Measurements from ENCODE around the gene PPP2R3C. TPM values are rescaled to one million over a fixed set of nuclear protein-coding genes. Genes with fewer than 3 reads are reported as not detected.

Gene PPP2R3C
- total and polyA plus RNA-seq, 4 donors, result 6.9 to 19.4 (median 12.2) TPM

DNA sequence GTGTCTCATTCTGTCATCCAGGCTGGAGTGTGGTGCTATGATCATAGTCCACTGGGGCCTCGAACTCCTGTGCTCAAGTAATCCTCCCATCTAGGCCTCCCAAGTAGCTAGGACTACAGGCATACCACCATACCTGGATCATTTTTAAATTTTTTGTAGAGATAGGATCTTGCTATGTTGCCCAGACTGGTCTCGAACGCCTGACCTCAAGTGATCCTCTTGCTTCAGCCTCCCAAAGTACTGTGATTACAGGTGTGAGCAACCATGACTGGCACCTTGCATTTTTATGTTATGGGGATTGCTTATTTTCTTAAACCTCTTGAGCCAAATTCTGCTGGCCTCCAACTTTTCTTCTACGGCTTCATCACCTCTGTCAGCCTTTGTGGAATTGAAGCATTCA is 27.4 kb upstream of the PPP2R3C start (continued):
- TF ChIP-seq, protein P1, sequence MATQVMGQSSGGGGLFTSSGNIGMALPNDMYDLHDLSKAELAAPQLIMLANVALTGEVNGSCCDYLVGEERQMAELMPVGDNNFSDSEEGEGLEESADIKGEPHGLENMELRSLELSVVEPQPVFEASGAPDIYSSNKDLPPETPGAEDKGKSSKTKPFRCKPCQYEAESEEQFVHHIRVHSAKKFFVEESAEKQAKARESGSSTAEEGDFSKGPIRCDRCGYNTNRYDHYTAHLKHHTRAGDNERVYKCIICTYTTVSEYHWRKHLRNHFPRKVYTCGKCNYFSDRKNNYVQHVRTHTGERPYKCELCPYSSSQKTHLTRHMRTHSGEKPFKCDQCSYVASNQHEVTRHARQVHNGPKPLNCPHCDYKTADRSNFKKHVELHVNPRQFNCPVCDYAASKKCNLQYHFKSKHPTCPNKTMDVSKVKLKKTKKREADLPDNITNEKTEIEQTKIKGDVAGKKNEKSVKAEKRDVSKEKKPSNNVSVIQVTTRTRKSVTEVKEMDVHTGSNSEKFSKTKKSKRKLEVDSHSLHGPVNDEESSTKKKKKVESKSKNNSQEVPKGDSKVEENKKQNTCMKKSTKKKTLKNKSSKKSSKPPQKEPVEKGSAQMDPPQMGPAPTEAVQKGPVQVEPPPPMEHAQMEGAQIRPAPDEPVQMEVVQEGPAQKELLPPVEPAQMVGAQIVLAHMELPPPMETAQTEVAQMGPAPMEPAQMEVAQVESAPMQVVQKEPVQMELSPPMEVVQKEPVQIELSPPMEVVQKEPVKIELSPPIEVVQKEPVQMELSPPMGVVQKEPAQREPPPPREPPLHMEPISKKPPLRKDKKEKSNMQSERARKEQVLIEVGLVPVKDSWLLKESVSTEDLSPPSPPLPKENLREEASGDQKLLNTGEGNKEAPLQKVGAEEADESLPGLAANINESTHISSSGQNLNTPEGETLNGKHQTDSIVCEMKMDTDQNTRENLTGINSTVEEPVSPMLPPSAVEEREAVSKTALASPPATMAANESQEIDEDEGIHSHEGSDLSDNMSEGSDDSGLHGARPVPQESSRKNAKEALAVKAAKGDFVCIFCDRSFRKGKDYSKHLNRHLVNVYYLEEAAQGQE (IDR thresholded peaks at IDR 0.05), result no peak
- no peak for TF ChIP-seq NR2F2 (IDR thresholded peaks at IDR 0.05)

DNA sequence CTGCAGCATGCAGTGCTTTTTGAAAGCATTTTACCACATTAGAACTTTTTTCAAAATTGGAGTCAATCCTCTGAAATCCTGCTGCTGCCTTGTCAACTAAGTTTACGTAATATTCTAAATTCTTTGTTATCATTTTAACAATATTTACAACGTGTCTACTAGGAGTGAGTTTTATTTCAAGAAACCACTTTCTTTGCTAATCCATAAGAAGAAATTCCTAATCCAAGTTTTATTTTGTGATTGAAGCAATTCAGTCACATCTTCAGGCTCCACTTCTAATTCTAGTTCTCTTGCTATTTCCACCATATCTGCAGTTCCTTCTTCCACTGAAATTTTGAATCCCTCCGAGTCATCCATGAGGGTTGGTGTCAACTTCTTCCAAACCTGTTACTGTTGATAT is 25.9 kb upstream of the PPP2R3C start:
- H3K4me1 ChIP-seq (ENCODE audit: control insufficient read depth in 4 of 4, insufficient read depth in 4 of 4, low read length in 3 of 4), result peaks cover 0 to 3% (median 0%) of the 10 kb centered on the region in 4 donors
- TF ChIP-seq, protein P2, sequence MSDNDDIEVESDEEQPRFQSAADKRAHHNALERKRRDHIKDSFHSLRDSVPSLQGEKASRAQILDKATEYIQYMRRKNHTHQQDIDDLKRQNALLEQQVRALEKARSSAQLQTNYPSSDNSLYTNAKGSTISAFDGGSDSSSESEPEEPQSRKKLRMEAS (IDR thresholded peaks at IDR 0.05), result no peak
- TF ChIP-seq GABPA (IDR thresholded peaks at IDR 0.05 in 1 of 2, conservative IDR thresholded peaks at IDR 0.05 in 1 of 2) (no peak), HNF4A (conservative IDR thresholded peaks at IDR 0.05) (no peak), FOXA2 (IDR thresholded peaks at IDR 0.05) (no peak), JUND (IDR thresholded peaks at IDR 0.05) (no peak), RXRA (IDR thresholded peaks at IDR 0.05) (no peak), FOXA1 (IDR thresholded peaks at IDR 0.05) (no peak), HNF4G (IDR thresholded peaks at IDR 0.05) (no peak), SP1 (IDR thresholded peaks at IDR 0.05) (no peak)
- TF ChIP-seq, protein P3, sequence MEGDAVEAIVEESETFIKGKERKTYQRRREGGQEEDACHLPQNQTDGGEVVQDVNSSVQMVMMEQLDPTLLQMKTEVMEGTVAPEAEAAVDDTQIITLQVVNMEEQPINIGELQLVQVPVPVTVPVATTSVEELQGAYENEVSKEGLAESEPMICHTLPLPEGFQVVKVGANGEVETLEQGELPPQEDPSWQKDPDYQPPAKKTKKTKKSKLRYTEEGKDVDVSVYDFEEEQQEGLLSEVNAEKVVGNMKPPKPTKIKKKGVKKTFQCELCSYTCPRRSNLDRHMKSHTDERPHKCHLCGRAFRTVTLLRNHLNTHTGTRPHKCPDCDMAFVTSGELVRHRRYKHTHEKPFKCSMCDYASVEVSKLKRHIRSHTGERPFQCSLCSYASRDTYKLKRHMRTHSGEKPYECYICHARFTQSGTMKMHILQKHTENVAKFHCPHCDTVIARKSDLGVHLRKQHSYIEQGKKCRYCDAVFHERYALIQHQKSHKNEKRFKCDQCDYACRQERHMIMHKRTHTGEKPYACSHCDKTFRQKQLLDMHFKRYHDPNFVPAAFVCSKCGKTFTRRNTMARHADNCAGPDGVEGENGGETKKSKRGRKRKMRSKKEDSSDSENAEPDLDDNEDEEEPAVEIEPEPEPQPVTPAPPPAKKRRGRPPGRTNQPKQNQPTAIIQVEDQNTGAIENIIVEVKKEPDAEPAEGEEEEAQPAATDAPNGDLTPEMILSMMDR (IDR thresholded peaks at IDR 0.05; ENCODE audit: low read depth, low read length, missing input control), result no peak
- TF ChIP-seq, protein P4, sequence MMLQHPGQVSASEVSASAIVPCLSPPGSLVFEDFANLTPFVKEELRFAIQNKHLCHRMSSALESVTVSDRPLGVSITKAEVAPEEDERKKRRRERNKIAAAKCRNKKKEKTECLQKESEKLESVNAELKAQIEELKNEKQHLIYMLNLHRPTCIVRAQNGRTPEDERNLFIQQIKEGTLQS (IDR thresholded peaks at IDR 0.05), result no peak
- TF ChIP-seq, protein P5, sequence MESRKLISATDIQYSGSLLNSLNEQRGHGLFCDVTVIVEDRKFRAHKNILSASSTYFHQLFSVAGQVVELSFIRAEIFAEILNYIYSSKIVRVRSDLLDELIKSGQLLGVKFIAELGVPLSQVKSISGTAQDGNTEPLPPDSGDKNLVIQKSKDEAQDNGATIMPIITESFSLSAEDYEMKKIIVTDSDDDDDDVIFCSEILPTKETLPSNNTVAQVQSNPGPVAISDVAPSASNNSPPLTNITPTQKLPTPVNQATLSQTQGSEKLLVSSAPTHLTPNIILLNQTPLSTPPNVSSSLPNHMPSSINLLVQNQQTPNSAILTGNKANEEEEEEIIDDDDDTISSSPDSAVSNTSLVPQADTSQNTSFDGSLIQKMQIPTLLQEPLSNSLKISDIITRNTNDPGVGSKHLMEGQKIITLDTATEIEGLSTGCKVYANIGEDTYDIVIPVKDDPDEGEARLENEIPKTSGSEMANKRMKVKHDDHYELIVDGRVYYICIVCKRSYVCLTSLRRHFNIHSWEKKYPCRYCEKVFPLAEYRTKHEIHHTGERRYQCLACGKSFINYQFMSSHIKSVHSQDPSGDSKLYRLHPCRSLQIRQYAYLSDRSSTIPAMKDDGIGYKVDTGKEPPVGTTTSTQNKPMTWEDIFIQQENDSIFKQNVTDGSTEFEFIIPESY (IDR thresholded peaks at IDR 0.05), result no peak
- TF ChIP-seq, protein P1 (IDR thresholded peaks at IDR 0.05), result no peak
- no peaks in the 10 kb centered on the region for H3K9me3 ChIP-seq (ENCODE audit: control insufficient read depth in 4 of 4, low read length in 3 of 4)
- no peaks in the 10 kb centered on the region for H3K36me3 ChIP-seq (ENCODE audit: control insufficient read depth in 4 of 4, insufficient read depth in 3 of 4, low read depth in 1 of 4, low read length in 3 of 4)
- no peak for DNase-seq (ENCODE audit: low spot score)
- H3K27ac ChIP-seq (ENCODE audit: low read depth in 1 of 2, low read length in 2 of 2), result no peak overlapping the region
- WGBS, result 86% methylated on average over 3 of the region's 3 CpGs
- no peak overlapping the region for H3K9ac ChIP-seq (ENCODE audit: low read depth in 1 of 2, low read length in 2 of 2)
- H3K27me3 ChIP-seq (ENCODE audit: control insufficient read depth in 4 of 4, insufficient read depth in 4 of 4, low read length in 3 of 4), result no peaks in the 10 kb centered on the region
- H3K4me3 ChIP-seq (ENCODE audit: low read depth in 1 of 3, low read length in 3 of 3), result no peak overlapping the region
